SIG-M5 (cell line): ENCODE data around the gene NNT.
"Not testable (repeated sequence)": the region's sequence is repeated elsewhere in the genome, so short reads cannot be mapped to it uniquely, and the experiment has no call there.

ENCODE experiments used
- DNase-seq: peaks from one replicate; lab custom pipeline; 2025; lab: John Stamatoyannopoulos, UW

Gene NNT

GRCh38 chr5:43667379-43667778, 64.4 kb downstream of the NNT start:
- not testable (repeated sequence) for DNase-seq

- no peak for DNase-seq
Observed at GRCh38 chr5:43674536-43674935, 71.6 kb downstream of the NNT start.

GRCh38 chr5:43675357-43675756, 72.4 kb downstream of the NNT start:
- no peak for DNase-seq

- DNase-seq: no peak
Observed at GRCh38 chr5:43676083-43676840, 73.3 kb downstream of the NNT start.

- DNase-seq: no peak
Observed at GRCh38 chr5:43677253-43677652, 74.3 kb downstream of the NNT start.

- no peak for DNase-seq
Observed at GRCh38 chr5:43679214-43679613, 76.2 kb downstream of the NNT start.

- DNase-seq: no peak
Observed at GRCh38 chr5:43680286-43680685, 77.3 kb downstream of the NNT start.

GRCh38 chr5:43683884-43684471, 81.0 kb downstream of the NNT start:
- DNase-seq: no peak

- DNase-seq: no peak
Observed at GRCh38 chr5:43685252-43685950, 82.4 kb downstream of the NNT start.

GRCh38 chr5:43687275-43687674, 84.3 kb downstream of the NNT start:
- DNase-seq: no peak

GRCh38 chr5:43691275-43691674, 88.3 kb downstream of the NNT start:
- no peak for DNase-seq

- no peak for DNase-seq
Observed at GRCh38 chr5:43691893-43692292, 88.9 kb downstream of the NNT start.

- DNase-seq: no peak
Observed at GRCh38 chr5:43693411-43693810, 90.4 kb downstream of the NNT start.

- no peak for DNase-seq
Observed at GRCh38 chr5:43694027-43694426, 91.0 kb downstream of the NNT start.

GRCh38 chr5:43696444-43696843, 93.5 kb downstream of the NNT start:
- DNase-seq: not testable (repeated sequence)

- no peak for DNase-seq
Observed at GRCh38 chr5:43699910-43700309, 96.9 kb downstream of the NNT start.

GRCh38 chr5:43700601-43701000, 97.6 kb downstream of the NNT start:
- DNase-seq: no peak

- no peak for DNase-seq
Observed at GRCh38 chr5:43701227-43701626, 98.2 kb downstream of the NNT start.

- no peak for DNase-seq
Observed at GRCh38 chr5:43702293-43702692, 99.3 kb downstream of the NNT start.

GRCh38 chr5:43702815-43703214, 99.8 kb downstream of the NNT start:
- no peak for DNase-seq

GRCh38 chr5:43704243-43704642, 101.3 kb downstream of the NNT start:
- DNase-seq: no peak

GRCh38 chr5:43706576-43706975, 103.6 kb downstream of the NNT start:
- DNase-seq: not testable (repeated sequence)

GRCh38 chr5:43711496-43711895, 108.5 kb downstream of the NNT start:
- DNase-seq: no peak
